22Rv1 (cell line): ENCODE results near the gene CD7.

Experiments used
- ZFX ChIP-seq: fragments of 450-650 bp; IDR thresholded peaks from 2 replicates; pipeline ENCODE4 v1.6.1; 2017; ENCODE audit warnings: antibody characterized with exemption, borderline replicate concordance
- TF ChIP-seq, protein P1 (sequence below): fragments of 450-650 bp; IDR thresholded peaks from 2 replicates; pipeline ENCODE4 v1.5.1; 2017; ENCODE audit warnings: mild to moderate bottlenecking

DNA sequence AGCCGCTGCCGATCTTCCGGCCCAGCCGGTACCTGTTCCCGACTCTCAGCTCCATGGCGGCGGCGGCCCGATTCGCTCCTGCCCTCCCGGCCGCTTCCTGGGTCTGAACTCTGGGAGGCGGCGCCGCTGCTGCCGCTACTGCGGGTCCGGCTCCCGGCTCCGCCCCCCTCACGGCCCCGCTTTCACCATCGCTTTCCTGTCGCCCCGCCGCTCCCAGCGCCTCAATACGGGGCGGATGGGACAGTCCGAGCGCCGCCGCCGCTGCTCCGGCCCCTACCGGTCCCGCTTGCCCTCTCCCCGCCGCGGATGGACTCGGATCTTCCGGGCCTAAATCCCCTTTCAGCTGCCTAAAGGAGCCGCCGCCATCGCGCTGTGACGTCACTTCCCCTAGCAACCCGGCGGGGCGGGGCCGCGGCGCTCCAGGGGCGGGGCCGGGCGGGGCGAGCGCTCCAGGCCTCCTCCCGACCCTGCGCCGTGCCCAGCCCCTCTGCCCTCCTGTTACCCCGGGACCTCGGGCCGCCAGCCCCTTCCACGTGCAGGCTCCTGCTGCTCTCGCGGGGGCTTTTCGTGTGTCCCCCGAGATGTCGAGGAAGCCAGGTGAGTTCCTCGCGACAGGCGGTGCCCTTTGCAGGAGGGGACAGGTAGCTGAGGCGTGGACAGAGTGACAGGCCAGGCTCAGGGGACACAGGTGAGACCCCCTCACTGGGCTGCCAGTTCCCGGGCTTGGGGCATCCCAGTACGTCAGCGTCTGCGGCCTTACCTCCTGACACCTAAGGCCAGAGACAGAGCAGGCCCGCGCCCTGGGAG is 43.9 kb downstream of the CD7 start, which contains the start of gene CSNK1D:
- TF ChIP-seq, protein P1, sequence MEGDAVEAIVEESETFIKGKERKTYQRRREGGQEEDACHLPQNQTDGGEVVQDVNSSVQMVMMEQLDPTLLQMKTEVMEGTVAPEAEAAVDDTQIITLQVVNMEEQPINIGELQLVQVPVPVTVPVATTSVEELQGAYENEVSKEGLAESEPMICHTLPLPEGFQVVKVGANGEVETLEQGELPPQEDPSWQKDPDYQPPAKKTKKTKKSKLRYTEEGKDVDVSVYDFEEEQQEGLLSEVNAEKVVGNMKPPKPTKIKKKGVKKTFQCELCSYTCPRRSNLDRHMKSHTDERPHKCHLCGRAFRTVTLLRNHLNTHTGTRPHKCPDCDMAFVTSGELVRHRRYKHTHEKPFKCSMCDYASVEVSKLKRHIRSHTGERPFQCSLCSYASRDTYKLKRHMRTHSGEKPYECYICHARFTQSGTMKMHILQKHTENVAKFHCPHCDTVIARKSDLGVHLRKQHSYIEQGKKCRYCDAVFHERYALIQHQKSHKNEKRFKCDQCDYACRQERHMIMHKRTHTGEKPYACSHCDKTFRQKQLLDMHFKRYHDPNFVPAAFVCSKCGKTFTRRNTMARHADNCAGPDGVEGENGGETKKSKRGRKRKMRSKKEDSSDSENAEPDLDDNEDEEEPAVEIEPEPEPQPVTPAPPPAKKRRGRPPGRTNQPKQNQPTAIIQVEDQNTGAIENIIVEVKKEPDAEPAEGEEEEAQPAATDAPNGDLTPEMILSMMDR = no peak
- TF ChIP-seq ZFX = no peak
